Caco-2 (cell line): ENCODE measurements around the gene ITPR3. TPM values are rescaled to one million over a fixed set of nuclear protein-coding genes. Genes with fewer than 3 reads are reported as not detected.

ENCODE experiments used
- BruUV-seq: library from RNA; stranded (reverse); fragments of 400-500 nt; replicated peaks from 2 replicates; lab custom pipeline; 2021; lab: Mats Ljungman, UMichigan
- CTCF ChIA-PET: fragments of 300-600 bp; sonication (Branson Sonifier 250); formaldehyde crosslinking; loops from one replicate; lab custom pipeline; 2022; ENCODE audit warnings: antibody characterized with exemption; lab: Charles Lee
- POLR2A ChIA-PET: fragments of 300-600 bp; sonication (Branson Sonifier 250); formaldehyde crosslinking; loops from one replicate; lab custom pipeline; 2022; ENCODE audit warnings: antibody characterized with exemption; lab: Charles Lee
- DNase-seq, 2 experiments: peaks; one replicate each; pipeline versions ENCODE4 v3.0.0 to v3.0.0-alpha.2; 2020 to 2022
- H3K27me3 ChIP-seq: replicated peaks from 2 replicates; pipeline ENCODE4 v1.6.0; 2011; ENCODE audit warnings: low read length; ENCODE audit not compliant: control insufficient read depth, insufficient read depth
- H3K36me3 ChIP-seq: 2 replicates; pipeline ENCODE4 v1.5.1; 2011; ENCODE audit warnings: low read length; ENCODE audit not compliant: control insufficient read depth, insufficient read depth
- H3K4me1 ChIP-seq: fragments of 250-450 bp; sonication (Bioruptor Pico); 2 replicates; pipeline ENCODE4 v1.5.1; 2020; ENCODE audit warnings: mild to moderate bottlenecking
- H3K4me3 ChIP-seq: 2 replicates; pipeline ENCODE4 v1.5.1; 2011; ENCODE audit warnings: low read depth, mild to moderate bottlenecking, control low read depth, low read length
- H3K9me3 ChIP-seq: fragments of 250-450 bp; sonication (Bioruptor Pico); 2 replicates; pipeline ENCODE4 v1.5.1; 2020; ENCODE audit warnings: mild to moderate bottlenecking, moderate library complexity
- H3K27ac Mint-ChIP-seq: one replicate; pipeline ENCODE4 v1.8.0; 2022; ENCODE audit warnings: mixed read lengths; ENCODE audit not compliant: unreplicated experiment
- H3K27me3 Mint-ChIP-seq: one replicate; pipeline ENCODE4 v1.8.0; 2022; ENCODE audit warnings: mixed read lengths; ENCODE audit not compliant: insufficient read depth, unreplicated experiment
- H3K36me3 Mint-ChIP-seq: one replicate; pipeline ENCODE4 v1.8.0; 2022; ENCODE audit warnings: mild to moderate bottlenecking, mixed read lengths; ENCODE audit not compliant: insufficient read depth, unreplicated experiment
- H3K4me1 Mint-ChIP-seq: one replicate; pipeline ENCODE4 v1.8.0; 2022; ENCODE audit warnings: low read depth, mixed read lengths; ENCODE audit not compliant: unreplicated experiment
- H3K4me3 Mint-ChIP-seq: one replicate; pipeline ENCODE4 v1.8.0; 2022; ENCODE audit warnings: mild to moderate bottlenecking, moderate library complexity, mixed read lengths; ENCODE audit not compliant: unreplicated experiment
- H3K9me3 Mint-ChIP-seq: one replicate; pipeline ENCODE4 v1.8.0; 2022; ENCODE audit warnings: mixed read lengths; ENCODE audit not compliant: unreplicated experiment
- CTCF ChIP-seq, 2 experiments: fragments of 200-600 bp in 1 of 2; IDR thresholded peaks; 1 replicate in 1 of 2; 2 replicates in 1 of 2; pipeline versions ENCODE4 v1.5.1 to v1.8.0; 2011 to 2022; ENCODE audit warnings: antibody characterized with exemption in 1 of 2, control low read depth in 1 of 2, inconsistent platforms in 1 of 2, low read depth in 1 of 2, low read length in 1 of 2, mild to moderate bottlenecking in 1 of 2, moderate library complexity in 1 of 2; ENCODE audit not compliant: insufficient read depth in 1 of 2, severe bottlenecking in 1 of 2, unreplicated experiment in 1 of 2
- intact Hi-C: fragments of 100-400 bp; cut with micrococcal nuclease; formaldehyde crosslinking; loops from one replicate; pipeline ENCODE4 v1.10.0; 2022; ENCODE audit not compliant: unreplicated experiment
- total RNA-seq: library from RNA; stranded (reverse); gene quantifications from 2 replicates; pipeline ENCODE4 v1.2.3, GENCODE V29; 2022

ITPR3 gene
- total RNA-seq, 1 experiment from 2014 or later: 42.1 TPM

GRCh38 chr6:33673851-33674250 is 52.7 kb downstream of the ITPR3 start:
- intact Hi-C loops: no loop called here
- H3K4me3 ChIP-seq: no peak overlapping the region
- H3K4me3 Mint-ChIP-seq: no peak overlapping the region
- peaks cover 4% of the 10 kb centered on the region for H3K4me1 ChIP-seq
- H3K36me3 Mint-ChIP-seq: peaks cover 24% of the 10 kb centered on the region
- H3K4me1 Mint-ChIP-seq: peaks cover 5% of the 10 kb centered on the region
- no peaks in the 10 kb centered on the region for H3K27me3 Mint-ChIP-seq
- TF ChIP-seq CTCF (IDR thresholded peaks at IDR 0.05; ENCODE audit: insufficient read depth in 1 of 2, low read depth in 1 of 2, low read length in 1 of 2, severe bottlenecking in 1 of 2, unreplicated experiment in 1 of 2): no peak
- H3K9me3 Mint-ChIP-seq: no peaks in the 10 kb centered on the region
- H3K27me3 ChIP-seq: no peaks in the 10 kb centered on the region
- H3K9me3 ChIP-seq: no peaks in the 10 kb centered on the region
- H3K27ac Mint-ChIP-seq: no peak overlapping the region
- CTCF ChIA-PET: no interaction called here
- peaks cover 8% of the 10 kb centered on the region for H3K36me3 ChIP-seq
- POLR2A ChIA-PET: no interaction called here
- BruUV-seq: no TSS peak
- DNase-seq: no peak

- Mint-ChIP-seq H3K9me3 (no peaks in the 10 kb centered on the region), H3K36me3 (peaks cover 32% of the 10 kb centered on the region), H3K27me3 (no peaks in the 10 kb centered on the region), H3K27ac (no peak overlapping the region), H3K4me3 (no peak overlapping the region), H3K4me1 (no peaks in the 10 kb centered on the region)
- no peaks in the 10 kb centered on the region for H3K9me3 ChIP-seq
- no peaks in the 10 kb centered on the region for H3K4me1 ChIP-seq
- no TSS peak for BruUV-seq
- ChIA-PET POLR2A (no interaction called here), CTCF (no interaction called here)
- H3K4me3 ChIP-seq: no peak overlapping the region
- no peaks in the 10 kb centered on the region for H3K27me3 ChIP-seq
- H3K36me3 ChIP-seq: peaks cover 7% of the 10 kb centered on the region
- TF ChIP-seq CTCF (IDR thresholded peaks at IDR 0.05; ENCODE audit: insufficient read depth in 1 of 2, low read depth in 1 of 2, low read length in 1 of 2, severe bottlenecking in 1 of 2, unreplicated experiment in 1 of 2): no peak
- no peak for DNase-seq
- intact Hi-C loops: no loop called here
Measured at GRCh38 chr6:33675968-33676367, 54.8 kb downstream of the ITPR3 start.

GRCh38 chr6:33676416-33677142 is 55.5 kb downstream of the ITPR3 start:
- Histone ChIP-seq H3K9me3 (no peaks in the 10 kb centered on the region), H3K4me3 (no peak overlapping the region), H3K27me3 (no peaks in the 10 kb centered on the region), H3K4me1 (no peaks in the 10 kb centered on the region), H3K36me3 (peaks cover 7% of the 10 kb centered on the region)
- Mint-ChIP-seq H3K4me1 (no peaks in the 10 kb centered on the region), H3K9me3 (no peaks in the 10 kb centered on the region), H3K4me3 (no peak overlapping the region), H3K27ac (no peak overlapping the region), H3K27me3 (no peaks in the 10 kb centered on the region), H3K36me3 (peaks cover 32% of the 10 kb centered on the region)
- ChIA-PET CTCF (interaction anchor here (0.6 kb wide), 1 partner anchor 35 kb away, joined by 5 read pairs; the partner anchor contains the start of gene UQCC2), POLR2A (no interaction called here)
- no peak for DNase-seq
- intact Hi-C loops: no loop called here
- BruUV-seq: no TSS peak
- TF ChIP-seq CTCF (IDR thresholded peaks at IDR 0.05; ENCODE audit: insufficient read depth in 1 of 2, low read depth in 1 of 2, low read length in 1 of 2, severe bottlenecking in 1 of 2, unreplicated experiment in 1 of 2): no peak
